Stimulated activated CD8-positive, alpha-beta memory T cell treated with anti-CD3 and anti-CD28 coated beads, Interleukin-2, amount 100 ng/mL, for 48 hours (primary cell): Measurements from ENCODE around the gene HOXB4.

ENCODE experiments used
- DNase-seq, 2 donors: peaks; one replicate each; pipeline ENCODE4 v3.0.0-alpha.2; 2020; ENCODE audit warnings: low read depth in 2 of 2

The HOXB4 gene

DNA sequence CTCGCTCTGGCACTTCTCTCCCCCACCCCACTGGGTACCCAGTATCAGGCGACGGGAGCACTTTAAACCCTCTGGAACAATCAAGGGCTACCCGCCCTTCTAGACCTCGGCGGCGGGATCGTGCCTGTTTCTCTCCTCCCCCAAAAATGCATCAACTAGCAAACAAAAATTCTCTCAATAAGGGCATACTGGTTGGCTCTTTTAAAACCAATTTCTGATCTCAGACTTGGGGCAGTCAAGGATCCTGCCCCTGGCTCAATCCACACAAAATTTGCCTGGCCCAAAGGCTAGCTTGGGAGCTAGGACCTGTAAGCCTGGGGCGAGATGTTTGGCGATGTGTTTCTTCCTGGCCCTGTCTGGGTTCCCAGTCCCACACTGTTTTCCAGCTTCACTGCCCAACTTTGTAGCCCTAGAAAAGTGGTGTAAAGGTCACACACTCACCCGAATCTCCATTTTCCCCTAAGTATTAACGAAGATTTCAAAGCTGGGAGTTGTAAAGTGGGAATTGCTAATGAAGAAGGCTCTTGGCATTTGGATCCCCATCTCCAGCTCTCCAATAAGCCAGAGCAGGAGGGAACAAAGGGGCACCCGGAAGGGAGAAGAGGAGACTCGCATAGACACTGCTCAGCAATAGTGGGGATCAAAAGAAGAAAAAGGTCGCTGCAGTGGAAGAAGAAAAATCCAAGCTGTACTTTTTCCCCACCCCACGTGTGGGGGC is 18.9 kb downstream of the HOXB4 start:
- no peak for DNase-seq

DNA sequence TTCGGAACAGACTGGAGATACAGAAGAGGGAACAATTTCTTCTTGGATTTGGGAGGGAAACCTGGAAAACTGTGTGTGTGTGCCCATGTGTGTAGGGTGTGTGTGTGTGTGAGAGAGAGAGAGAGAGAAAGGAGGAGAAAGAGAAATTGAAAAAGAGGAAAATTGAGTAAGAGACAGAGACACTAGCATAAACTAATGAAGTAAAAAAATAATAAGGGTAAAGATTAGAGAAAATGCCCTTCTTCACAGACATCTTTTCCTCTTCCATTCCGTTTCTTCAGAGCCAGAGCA is 19.4 kb downstream of the HOXB4 start:
- DNase-seq = no peak

DNA sequence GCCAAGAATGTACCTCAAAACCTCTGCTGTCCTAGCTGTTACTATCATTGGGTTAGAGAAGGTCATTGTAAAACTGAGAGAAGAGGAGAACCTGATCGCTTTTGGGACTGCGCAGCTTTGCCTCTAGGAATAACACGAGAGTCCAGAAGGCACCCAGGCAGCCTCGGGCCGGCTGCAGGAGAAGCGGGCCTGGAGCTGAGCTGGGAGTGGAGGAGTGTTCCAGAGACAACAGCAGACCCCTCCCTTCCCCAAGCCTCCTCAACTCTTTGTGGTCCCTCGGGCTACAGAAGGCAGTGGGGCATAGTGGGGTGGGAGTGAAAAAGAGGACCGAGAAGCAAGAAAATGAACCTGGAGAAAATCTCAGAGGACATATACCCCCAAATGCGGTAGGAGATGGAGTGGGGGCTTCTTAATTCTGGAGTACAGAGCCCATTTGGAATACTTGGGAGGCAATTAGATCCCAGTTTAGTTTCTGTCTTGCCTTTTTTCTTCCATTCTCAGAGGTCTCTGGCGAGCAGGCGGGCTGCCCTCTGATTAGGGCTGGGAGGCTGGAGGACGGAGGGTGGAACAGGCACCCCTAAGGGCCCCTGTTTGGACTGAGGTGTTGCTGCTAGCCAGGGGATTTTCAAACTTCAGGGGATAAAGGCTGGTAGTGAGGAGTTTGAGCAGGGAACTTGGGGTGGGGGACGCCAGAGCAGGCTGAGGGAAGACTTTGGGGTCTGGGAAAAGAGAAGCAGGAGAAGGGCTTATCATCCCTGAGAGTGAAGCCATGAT is 19.9 kb downstream of the HOXB4 start:
- DNase-seq = no peak

DNA sequence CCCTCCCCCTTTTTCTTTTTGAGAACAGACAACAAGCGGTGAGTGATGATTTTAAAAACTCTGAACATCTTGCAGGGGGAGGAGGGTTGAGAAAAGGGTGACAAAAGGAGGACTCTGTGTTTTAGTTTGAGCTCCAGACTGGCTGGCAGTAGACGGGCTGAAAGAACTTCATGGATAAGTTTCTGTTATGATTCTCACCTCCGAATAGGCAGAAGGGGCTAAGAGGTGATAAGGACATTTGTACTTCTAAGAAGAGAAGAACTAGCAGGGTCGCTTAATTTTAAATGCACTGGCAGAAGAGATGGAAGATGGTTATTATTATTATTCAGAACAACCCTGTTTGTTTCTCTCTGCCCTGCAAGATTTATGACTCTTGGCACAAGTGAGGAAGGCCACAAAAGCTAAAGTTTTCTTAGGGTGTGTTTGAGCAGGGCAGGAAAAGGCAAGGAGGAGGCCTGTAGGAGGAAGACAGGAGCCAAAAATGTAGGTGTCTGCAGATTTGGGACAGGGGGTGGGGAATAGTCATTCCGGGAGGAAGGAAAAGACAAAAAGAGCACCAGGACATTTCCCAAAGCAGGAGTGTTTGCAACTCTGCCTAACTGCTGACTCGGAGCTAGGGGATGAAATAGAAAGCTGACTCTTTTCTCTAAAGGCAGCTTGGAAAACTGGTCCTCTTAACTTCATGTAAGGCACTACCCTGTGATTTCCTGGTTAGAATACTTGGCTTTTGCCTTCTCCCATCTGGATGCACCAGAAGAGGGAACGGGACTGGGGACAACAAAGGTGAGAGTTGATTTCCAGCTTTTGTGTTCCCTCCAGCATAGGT is 21.4 kb downstream of the HOXB4 start:
- no peak for DNase-seq

DNA sequence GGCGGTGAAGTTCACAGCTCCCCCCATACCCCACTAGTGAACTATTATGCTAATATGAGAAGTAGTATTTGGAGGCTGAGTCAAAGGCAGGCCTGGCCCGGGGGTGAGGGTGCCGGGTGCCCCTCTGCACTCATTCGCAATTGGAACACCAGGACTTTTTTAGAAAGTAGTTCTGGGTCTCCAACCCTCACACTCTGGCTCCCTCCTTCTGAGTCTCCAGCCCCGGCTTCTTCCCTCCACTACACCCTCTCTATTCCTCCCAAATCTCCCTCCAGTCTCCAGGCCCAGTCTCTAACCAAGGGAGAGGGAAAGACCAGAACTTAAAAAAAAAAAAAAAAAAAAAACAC is 21.9 kb downstream of the HOXB4 start:
- DNase-seq = no peak

DNA sequence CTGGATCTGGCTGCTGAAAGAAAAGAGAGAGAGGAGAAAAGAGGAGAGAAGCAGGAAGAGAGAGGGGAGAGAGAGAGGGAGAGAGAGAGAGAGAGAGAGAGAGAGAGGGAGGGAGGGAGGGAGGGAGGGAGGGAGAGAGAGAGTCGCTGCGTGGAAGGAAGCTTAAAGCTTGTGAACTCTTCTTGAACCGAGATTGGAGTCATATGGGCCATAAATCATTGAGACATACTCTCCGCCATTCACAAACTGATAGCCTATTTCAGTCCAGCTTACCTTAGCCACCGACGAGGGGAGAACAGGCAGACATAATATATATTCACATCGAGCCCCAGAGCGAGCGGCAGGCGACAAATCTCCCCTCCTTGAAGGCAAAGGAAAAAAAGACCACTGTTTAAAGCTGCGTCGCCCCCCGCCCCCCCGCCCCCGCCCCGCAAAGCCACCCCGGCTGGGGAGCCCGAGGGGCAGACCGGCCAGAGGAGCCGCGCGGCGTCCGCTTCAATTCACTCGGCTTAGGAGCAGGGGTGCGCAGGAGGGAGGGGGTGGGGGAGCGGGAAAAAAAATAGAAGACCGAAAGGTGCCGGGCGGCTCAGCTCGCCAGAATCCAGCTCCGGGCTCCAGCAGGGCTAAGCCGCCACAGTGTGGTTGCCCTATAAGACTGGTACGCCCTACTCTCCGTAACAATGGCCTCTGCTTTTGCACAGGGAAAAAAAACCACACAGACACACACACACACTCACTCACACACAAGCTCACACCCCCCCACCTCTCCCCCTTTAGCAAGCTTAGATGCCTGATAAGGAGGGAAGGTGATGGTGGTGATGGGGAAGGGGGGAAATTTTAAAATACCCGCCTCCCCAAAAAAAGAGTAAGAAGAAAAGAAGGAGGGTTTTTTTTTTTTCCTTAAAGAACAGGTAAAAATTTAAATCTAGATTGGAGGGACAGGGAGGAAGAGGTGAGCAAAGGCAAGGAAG is 22.6 kb downstream of the HOXB4 start:
- no peak for DNase-seq

DNA sequence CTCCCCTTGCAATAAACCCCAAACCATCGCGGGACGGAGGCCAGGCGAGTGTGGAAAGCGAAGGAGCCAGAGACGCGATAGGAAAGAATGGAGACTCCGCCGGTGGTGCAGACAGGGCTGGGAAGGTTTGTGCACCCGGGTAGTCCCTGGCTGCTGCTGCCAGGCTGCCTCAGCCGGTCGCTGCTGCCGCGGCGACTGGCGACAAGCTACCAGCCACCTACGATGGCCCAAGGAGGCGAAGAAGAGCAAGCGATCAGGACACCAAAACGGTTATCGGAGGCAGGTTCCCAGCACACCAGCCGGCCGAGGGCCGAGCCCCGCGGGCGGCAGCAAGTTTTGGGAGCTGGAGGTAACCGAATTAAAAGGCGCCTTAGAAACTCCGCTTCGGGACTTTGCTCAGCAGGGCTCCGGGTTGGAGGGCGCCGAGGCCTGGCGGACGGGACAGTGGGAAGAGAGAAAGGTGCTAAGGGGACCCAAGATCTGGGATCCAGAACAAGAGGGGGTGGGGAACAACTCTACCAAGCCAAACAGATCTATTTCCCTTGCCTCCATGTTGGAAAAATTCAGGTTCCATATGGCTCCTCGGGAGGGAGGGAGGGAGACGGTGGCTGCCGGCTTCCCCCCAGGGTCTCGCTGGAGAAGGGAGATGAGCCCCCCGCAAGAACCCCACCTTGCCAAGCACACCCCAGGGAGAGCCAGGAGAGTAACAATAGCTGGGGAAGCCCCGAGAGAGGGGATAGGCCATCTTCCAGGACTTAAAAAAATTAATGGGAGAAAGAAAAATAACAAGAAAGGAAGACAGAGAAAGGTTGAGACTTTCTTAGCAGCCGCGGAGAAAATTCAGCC is 23.5 kb downstream of the HOXB4 start:
- no peak for DNase-seq

DNA sequence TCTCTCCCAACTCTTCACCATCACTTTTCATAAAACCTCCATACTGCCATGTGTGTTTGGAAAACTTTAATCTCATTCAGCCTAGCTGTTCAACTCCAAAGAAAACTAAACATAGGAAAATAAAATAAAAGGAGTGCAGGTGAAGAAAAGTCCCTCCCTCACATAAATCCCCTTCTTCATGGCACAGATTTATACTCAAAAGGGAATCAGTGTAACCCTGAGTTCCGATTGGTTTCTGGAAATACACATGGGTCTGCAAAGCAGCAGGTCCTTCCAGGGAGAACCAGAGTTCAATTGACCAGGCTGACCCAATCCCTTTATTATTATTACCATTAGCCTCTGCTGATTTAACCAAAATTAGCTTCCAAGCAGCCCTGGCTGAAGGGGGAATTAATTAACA is 24.3 kb downstream of the HOXB4 start:
- DNase-seq = no peak

DNA sequence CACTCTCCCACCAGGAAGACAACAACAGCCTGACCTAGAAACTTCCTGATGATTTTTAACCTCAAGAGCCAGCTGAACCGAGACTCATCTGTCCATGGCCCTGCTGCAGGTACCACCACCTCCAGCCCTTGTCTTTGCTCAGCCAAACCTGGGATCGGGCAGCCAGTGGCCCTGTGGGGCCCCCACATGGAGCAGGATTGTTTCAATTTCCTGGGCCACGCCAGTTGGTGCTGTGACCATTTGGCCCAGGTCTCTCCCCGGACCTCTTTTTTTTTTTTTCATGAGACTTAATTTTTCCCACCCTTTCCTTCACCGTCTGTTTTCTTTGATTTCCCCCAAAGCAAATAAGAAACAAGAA is 25.0 kb downstream of the HOXB4 start:
- no peak for DNase-seq

DNA sequence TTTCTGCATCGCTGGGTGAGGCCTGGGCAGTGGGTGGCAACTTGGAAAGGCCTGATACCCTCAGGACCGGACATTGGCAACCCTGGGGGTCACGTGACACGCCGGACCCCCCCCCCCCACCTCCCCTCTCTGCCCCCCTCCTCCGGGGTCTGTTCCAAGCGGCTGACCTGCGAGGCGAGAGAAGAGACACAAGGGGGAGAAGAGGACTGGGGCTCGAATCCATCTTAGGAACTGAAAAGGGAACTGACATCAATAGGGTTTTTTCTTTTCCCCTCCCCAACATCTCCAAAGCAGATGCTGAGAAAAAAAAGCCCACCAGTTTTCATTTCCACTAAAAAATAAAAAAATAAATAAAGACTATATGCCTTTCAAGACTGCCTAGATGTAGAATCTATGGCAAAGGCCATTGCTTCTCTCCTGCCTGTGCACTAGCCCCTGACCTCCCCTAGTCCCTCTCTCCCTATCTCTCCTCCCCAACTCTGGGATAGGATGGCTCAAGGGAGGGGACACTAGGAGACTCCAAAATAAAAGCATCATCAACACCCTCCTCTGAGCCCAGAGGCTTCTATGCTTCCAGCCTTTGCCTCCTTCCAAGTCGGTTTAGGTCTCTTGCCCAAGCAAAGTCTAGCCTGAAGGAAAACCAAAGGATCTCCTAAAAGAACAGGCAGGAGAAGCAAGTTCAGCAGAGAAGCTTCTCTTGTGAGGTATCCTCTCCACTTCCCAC is 25.5 kb downstream of the HOXB4 start:
- no peak for DNase-seq

DNA sequence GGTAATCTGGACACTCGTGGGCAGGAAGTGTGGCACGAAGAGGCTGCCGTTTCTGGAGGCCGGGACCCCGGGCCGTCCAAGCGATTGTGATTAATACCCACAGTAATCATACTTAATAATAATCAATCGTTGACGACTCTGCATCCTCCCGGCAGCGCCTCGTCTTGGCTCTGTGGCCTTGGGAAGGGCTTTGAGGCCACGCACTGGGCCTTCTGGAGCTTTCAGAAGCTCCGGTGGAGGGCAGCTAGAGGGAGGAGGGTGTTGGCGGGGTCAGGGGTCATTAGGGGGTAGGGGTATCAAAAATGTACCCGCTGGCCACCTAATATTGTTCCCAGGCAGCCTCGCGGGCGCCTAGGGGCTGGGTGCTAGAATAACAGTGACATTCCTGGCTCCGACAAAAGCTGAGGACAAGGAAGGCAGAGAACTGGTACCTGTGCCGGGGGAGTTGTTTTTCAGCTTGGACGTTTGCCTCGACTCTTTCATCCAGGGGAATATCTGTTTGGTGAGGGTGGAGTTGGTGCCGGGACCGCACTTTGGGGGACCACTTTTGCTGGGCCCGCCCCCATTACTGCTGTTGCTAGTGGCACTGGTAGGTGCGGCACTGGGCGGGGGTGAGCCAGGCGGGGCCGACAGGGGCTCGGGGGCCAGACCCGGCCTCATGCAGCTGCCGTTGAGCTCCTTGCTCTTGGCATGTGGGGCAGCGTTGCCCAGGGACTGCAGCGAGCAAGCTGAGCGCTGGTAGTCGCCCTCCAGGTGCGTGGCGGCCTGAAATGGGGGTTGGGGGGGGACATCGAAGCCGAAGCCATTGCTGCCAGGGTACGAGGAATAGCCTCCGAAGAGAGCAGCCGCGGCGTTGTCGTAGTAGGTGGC is 26.3 kb downstream of the HOXB4 start:
- no peak for DNase-seq

DNA sequence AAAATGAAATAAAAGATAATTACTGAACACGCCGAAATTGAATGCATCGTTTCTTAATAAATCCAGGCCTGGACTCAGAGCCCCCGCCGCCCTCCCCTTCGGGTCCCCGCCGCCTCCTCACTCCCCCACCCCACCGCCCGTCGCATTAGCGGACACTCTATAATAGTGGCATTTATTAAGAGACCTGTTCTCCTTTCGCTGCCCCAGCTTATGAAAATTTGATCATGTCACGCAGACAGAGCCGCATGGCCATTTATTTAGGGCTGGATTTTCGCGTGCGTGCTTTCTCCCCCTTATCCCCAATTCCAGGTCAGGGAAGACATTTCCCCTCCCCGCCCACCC is 27.0 kb downstream of the HOXB4 start:
- DNase-seq = no peak

DNA sequence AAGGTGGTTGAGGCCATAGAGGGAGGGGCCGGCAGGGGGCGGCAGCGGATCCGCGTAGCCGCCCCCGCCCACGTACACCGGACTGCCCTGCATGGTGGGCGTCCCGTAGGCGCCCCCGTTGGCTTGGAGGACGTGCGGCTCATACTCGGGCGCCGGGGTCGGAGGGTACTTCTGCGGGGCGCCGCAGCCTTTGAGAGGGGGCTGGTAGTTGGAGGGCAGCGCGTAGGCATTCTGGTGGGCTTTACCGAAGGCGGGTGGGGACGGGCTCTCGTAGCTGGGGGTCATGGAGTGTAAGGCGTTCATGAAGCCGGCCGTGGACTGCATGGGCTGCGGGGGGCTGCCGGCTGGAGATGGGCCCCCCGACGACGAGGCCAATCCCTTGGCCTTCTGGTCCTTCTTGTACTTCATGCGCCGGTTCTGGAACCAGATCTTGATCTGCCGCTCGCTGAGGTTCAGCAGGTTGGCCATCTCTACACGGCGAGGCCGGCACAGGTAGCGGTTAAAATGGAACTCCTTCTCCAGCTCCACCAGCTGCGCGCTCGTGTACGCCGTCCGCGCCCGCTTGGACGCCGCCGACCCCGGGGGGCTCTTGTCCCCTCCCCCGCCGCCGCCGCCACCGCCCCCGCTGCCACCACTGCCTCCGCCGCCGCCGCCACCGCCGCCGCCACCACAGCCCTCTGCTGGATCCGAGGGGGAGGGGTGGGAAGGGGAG is 27.5 kb downstream of the HOXB4 start:
- DNase-seq = no peak

DNA sequence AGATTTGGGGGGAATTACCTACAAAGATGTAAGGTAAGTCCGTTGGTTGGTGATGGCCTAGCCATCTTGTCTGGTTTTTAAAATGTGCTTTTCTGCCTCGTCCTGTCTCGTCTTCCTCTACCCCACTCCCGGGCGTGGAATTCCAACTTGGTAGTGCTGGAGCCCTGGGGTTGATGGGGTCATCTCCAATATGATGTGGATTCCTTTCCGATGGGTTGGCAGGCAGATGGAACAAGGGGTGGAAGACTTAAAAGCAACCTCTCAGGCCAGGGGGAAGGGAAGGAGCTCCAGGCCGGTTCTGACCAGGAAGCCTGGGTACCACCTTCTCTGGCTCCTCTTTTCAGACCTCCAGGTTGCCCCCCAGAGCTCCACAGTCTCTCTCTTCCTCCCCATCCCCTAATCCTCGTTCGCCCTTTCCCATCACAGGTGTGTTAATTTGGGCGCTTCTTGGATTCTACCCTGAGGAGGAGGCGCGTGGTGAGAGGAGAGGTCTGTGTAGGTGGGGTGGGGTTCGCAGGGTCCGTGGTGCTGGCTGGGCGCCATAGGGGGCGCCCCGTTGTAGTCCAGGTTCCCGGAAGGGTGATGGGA is 28.1 kb downstream of the HOXB4 start:
- no peak for DNase-seq

DNA sequence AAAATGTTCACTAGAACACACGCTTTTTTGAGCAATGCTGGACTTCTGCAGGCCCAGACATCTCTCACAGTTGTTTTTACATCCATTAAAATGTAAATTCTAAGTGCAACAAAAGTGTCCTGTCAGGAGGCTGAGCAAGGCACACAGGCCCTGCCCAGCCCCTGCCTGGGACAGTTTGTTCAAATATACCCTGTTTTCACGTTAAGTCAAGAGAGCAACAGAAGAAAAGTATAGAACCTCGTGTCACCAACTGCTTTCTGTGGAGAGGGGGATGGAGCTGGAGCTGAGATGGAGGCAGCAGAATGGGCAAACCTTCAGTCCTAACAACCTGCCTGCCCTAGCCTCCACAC is 28.9 kb downstream of the HOXB4 start:
- no peak for DNase-seq

DNA sequence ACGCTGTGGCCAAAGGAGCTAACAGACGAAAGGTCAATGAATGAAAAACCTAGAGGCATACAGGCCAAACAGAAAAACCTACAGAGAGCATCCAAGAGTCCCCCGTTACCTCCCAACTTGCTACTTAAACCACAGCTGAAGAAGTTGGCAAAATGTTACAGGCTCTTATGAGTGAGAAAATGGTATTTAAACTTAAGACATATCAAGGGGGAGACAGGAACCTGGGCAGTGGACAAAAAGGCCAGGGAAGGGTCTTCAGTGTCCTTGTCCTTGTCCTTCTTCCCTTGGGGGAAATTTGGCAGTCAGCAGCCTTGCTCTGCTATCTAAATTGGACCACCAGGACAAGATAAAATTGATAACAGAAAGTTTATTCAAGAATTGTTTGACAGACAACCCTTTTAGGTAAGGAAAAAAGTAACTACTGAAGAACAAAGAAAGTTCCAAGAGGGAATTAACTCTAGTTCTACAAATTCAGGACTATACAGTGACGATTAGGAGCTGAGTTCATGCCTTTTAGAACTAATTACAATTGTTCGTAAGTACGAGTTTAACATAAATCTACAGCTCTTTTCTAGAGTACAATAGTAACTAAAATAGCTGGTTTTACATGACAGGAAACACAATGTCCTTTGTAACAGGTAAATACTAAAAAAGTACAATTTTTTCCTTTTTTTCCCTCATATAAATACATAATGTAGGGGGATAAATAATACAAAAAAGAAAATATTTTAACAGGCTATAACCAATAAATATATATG is 29.4 kb downstream of the HOXB4 start:
- no peak for DNase-seq

DNA sequence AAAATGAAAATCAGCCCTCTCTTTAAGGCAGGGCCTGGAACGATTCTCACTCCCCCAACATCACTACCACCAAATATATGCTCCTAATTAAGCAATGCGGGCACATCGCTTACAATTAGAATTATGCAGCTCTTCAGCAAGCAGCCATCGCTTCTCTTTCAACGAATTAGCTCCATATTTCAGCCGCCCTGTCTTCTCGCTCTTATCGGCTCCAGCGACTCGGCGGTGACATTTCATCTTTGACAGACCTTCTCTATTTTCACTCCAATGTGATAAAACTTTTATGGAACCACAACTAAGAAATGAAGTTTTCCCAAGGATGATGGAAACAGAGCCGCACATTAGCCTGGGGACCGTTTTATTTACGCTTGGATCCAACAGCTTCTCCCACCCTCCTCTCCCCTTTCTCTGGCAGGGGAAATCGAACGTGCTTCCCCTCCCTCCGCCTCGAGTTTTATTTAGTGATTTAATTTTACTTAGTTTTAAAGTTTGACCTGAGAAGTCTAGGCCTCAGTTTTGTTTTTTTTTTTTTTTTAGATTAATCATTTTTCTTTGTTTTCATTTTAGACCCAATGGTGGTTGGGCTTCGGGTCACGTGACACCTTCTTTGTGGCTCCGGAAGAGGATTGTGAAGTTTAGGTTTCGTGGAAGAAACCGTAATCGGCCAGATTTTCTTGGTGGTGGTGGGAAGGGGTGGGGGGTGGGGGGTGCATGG is 30.2 kb downstream of the HOXB4 start:
- no peak for DNase-seq
